ENCODE measurements around the gene SPANXN5. TPM values are rescaled to one million over a fixed set of nuclear protein-coding genes. Genes with fewer than 3 reads are reported as not detected.
"Not testable (repeated sequence)": the region's sequence is repeated elsewhere in the genome, so short reads cannot be mapped to it uniquely, and the experiment has no call there.

The SPANXN5 gene
- not detected for total RNA-seq (ENCODE audit: unreplicated experiment)
- long read RNA-seq: 0 reads

- H3K36me3 Mint-ChIP-seq (ENCODE audit: low read depth, unreplicated experiment); H3K9me3 Mint-ChIP-seq (ENCODE audit: unreplicated experiment); H3K27ac Mint-ChIP-seq (ENCODE audit: unreplicated experiment); DNase-seq (ENCODE audit: low spot score); H3K4me3 Mint-ChIP-seq (ENCODE audit: unreplicated experiment); H3K4me1 Mint-ChIP-seq (ENCODE audit: unreplicated experiment); H3K27me3 Mint-ChIP-seq (ENCODE audit: unreplicated experiment): not testable (repeated sequence)
Measured at GRCh38 chrX:52797327-52797726, at the start of gene SPANXN5. TSS of gene SPANXN5 (minus strand) at chrX:52797427. CDS start at chrX:52797348, 79 bp downstream.

- not testable (repeated sequence) for H3K27ac Mint-ChIP-seq (ENCODE audit: unreplicated experiment); DNase-seq (ENCODE audit: low spot score); H3K27me3 Mint-ChIP-seq (ENCODE audit: unreplicated experiment); H3K4me1 Mint-ChIP-seq (ENCODE audit: unreplicated experiment); H3K4me3 Mint-ChIP-seq (ENCODE audit: unreplicated experiment); H3K9me3 Mint-ChIP-seq (ENCODE audit: unreplicated experiment); H3K36me3 Mint-ChIP-seq (ENCODE audit: low read depth, unreplicated experiment)
Measured at GRCh38 chrX:52843619-52844018, 46.4 kb upstream of the SPANXN5 start.

- Mint-ChIP-seq H3K27ac (ENCODE audit: unreplicated experiment) (no peak overlapping the region), H3K4me1 (ENCODE audit: unreplicated experiment) (no peaks in the 10 kb centered on the region), H3K36me3 (ENCODE audit: low read depth, unreplicated experiment) (no peaks in the 10 kb centered on the region), H3K9me3 (ENCODE audit: unreplicated experiment) (no peaks in the 10 kb centered on the region), H3K27me3 (ENCODE audit: unreplicated experiment) (no peaks in the 10 kb centered on the region), H3K4me3 (ENCODE audit: unreplicated experiment) (no peak overlapping the region)
- no peak for TF ChIP-seq CTCF (IDR thresholded peaks at IDR 0.05; ENCODE audit: unreplicated experiment)
- DNase-seq (ENCODE audit: low spot score): no peak
Measured at GRCh38 chrX:52839137-52839536, 41.9 kb upstream of the SPANXN5 start.

- H3K4me1 Mint-ChIP-seq (ENCODE audit: unreplicated experiment): no peaks in the 10 kb centered on the region
Measured at GRCh38 chrX:52830551-52830950, 33.3 kb upstream of the SPANXN5 start.

GRCh38 chrX:52824608-52825007 is 27.4 kb upstream of the SPANXN5 start:
- Mint-ChIP-seq H3K36me3 (ENCODE audit: low read depth, unreplicated experiment) (no peaks in the 10 kb centered on the region), H3K27ac (ENCODE audit: unreplicated experiment) (no peak overlapping the region), H3K27me3 (ENCODE audit: unreplicated experiment) (no peaks in the 10 kb centered on the region), H3K4me3 (ENCODE audit: unreplicated experiment) (no peak overlapping the region), H3K4me1 (ENCODE audit: unreplicated experiment) (no peaks in the 10 kb centered on the region), H3K9me3 (ENCODE audit: unreplicated experiment) (no peaks in the 10 kb centered on the region)
- TF ChIP-seq CTCF (IDR thresholded peaks at IDR 0.05; ENCODE audit: unreplicated experiment): no peak
- DNase-seq (ENCODE audit: low spot score): no peak

More at GRCh38 chrX:52830551-52830950, 33.3 kb upstream of the SPANXN5 start:
- TF ChIP-seq CTCF (IDR thresholded peaks at IDR 0.05; ENCODE audit: unreplicated experiment): no peak
- Mint-ChIP-seq H3K27me3 (ENCODE audit: unreplicated experiment) (no peaks in the 10 kb centered on the region), H3K9me3 (ENCODE audit: unreplicated experiment) (no peaks in the 10 kb centered on the region), H3K4me3 (ENCODE audit: unreplicated experiment) (no peak overlapping the region), H3K36me3 (ENCODE audit: low read depth, unreplicated experiment) (no peaks in the 10 kb centered on the region), H3K27ac (ENCODE audit: unreplicated experiment) (no peak overlapping the region)
- no peak for DNase-seq (ENCODE audit: low spot score)

GRCh38 chrX:52821079-52821760 is 24.0 kb upstream of the SPANXN5 start:
- H3K9me3 Mint-ChIP-seq (ENCODE audit: unreplicated experiment): no peaks in the 10 kb centered on the region
- H3K4me3 Mint-ChIP-seq (ENCODE audit: unreplicated experiment): no peak overlapping the region
- H3K36me3 Mint-ChIP-seq (ENCODE audit: low read depth, unreplicated experiment): no peaks in the 10 kb centered on the region
- TF ChIP-seq CTCF (IDR thresholded peaks at IDR 0.05; ENCODE audit: unreplicated experiment): no peak
- no peaks in the 10 kb centered on the region for H3K27me3 Mint-ChIP-seq (ENCODE audit: unreplicated experiment)
- H3K4me1 Mint-ChIP-seq (ENCODE audit: unreplicated experiment): no peaks in the 10 kb centered on the region
- no peak overlapping the region for H3K27ac Mint-ChIP-seq (ENCODE audit: unreplicated experiment)
- no peak for DNase-seq (ENCODE audit: low spot score)
